Measurements from ENCODE around the gene ANKRD39.
A peak's percentile ranks its signal among the peaks of the same experiment; 100 is the strongest.

DNA sequence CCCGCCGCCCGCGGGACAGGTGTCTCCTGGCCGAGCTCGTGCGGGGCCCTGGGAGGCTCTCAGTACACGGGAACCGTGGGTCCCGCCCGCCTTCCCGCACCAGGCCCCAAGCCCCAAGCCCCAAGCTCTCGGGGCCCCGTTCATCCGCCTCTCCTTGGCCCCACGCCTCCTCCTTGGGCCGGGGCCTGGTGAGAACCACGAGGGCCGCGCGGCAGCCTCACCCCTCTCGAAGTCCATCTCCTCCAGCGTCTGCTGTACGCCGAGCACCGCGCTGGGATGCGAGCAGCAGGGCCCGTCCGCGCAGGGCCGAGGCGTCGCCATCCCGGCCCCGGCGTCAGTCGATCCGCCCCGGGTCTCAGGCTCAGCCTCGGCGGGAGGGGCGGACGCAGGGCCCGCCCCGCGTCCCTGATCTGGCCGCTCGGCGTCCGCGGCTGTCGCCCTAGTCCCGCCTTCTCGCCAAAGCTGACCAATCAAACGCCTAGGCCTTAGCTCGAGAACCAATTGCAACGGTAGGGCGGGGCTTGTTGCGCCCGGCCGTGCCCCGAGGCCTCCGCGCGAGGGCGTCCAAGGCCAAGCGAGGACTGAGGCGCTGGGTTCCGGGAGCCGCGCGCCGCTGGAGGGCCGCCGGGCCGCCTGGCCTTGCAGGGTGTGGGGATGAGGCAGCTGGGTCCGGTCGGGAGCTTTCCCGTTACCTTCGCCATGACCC is at the start of gene ANKRD39:
- TF ChIP-seq, protein P1, sequence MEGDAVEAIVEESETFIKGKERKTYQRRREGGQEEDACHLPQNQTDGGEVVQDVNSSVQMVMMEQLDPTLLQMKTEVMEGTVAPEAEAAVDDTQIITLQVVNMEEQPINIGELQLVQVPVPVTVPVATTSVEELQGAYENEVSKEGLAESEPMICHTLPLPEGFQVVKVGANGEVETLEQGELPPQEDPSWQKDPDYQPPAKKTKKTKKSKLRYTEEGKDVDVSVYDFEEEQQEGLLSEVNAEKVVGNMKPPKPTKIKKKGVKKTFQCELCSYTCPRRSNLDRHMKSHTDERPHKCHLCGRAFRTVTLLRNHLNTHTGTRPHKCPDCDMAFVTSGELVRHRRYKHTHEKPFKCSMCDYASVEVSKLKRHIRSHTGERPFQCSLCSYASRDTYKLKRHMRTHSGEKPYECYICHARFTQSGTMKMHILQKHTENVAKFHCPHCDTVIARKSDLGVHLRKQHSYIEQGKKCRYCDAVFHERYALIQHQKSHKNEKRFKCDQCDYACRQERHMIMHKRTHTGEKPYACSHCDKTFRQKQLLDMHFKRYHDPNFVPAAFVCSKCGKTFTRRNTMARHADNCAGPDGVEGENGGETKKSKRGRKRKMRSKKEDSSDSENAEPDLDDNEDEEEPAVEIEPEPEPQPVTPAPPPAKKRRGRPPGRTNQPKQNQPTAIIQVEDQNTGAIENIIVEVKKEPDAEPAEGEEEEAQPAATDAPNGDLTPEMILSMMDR (conservative IDR thresholded peaks at IDR 0.05; ENCODE audit: low read depth, low read length), result peak; percentile 84
- TF ChIP-seq EZH2 (IDR thresholded peaks at IDR 0.05; ENCODE audit: borderline replicate concordance, low read depth, low read length, poor library complexity, severe bottlenecking), result no peak

All from A673 (cell line).